B cell (primary cell): ENCODE measurements around the gene RALGAPA2. TPM values are rescaled to one million over a fixed set of nuclear protein-coding genes. Genes with fewer than 3 reads are reported as not detected.

Experiments used
- ATAC-seq: fragments of 200-7000 bp; cut with Tn5 transposase; one replicate; pipeline ENCODE4 v1.10.0; 2021; ENCODE audit warnings: low read depth, mild to moderate bottlenecking, moderate number of reproducible peaks, moderate library complexity
- CTCF ChIA-PET: fragments of 350-600 bp; sonication (Branson Sonifier 250); formaldehyde crosslinking; loops from one replicate; lab custom pipeline; 2021; ENCODE audit warnings: antibody characterized with exemption, inconsistent platforms; lab: Charles Lee
- POLR2A ChIA-PET: fragments of 350-600 bp; sonication (Branson Sonifier 250); formaldehyde crosslinking; loops from one replicate; lab custom pipeline; 2021; ENCODE audit warnings: antibody characterized with exemption; lab: Charles Lee
- DNase-seq: peaks from one replicate; pipeline ENCODE4 v3.0.0; 2013
- H2AFZ ChIP-seq: 2 replicates; pipeline ENCODE4 v1.6.1; 2012; ENCODE audit warnings: mild to moderate bottlenecking, low read depth, low read length; ENCODE audit not compliant: insufficient read depth, poor library complexity, severe bottlenecking
- H3K27ac ChIP-seq, 2 donors: 1 replicate in 1 of 2; 2 replicates in 1 of 2; pipeline ENCODE4 v1.5.1; 2012 to 2013; ENCODE audit warnings: low read length in 2 of 2, mild to moderate bottlenecking in 2 of 2, moderate library complexity in 1 of 2
- H3K27me3 ChIP-seq, 4 experiments: fragments of 200-600 bp in 1 of 4; sonication (generic) in 1 of 4; replicated peaks in 1 of 4; 1 replicate in 2 of 4; 2 replicates in 2 of 4; pipeline versions ENCODE4 v1.6.1 to v1.7.0; 2013 to 2016; ENCODE audit warnings: low read length in 3 of 4, mild to moderate bottlenecking in 2 of 4, mixed read lengths in 1 of 4, moderate library complexity in 1 of 4; ENCODE audit not compliant: insufficient read depth in 4 of 4, control insufficient read depth in 3 of 4; ENCODE audit errors: control extremely low read depth in 1 of 4
- H3K36me3 ChIP-seq, 2 experiments: replicated peaks in 1 of 2; 1 replicate in 1 of 2; 2 replicates in 1 of 2; pipeline versions ENCODE4 v1.6.1 to v1.7.1; 2013; ENCODE audit warnings: low read length in 1 of 2; ENCODE audit not compliant: insufficient read depth in 2 of 2, control insufficient read depth in 1 of 2; ENCODE audit errors: control extremely low read depth in 1 of 2, extremely low read depth in 1 of 2
- H3K4me1 ChIP-seq, 2 donors: fragments of 200-600 bp in 1 of 2; sonication (generic) in 1 of 2; 1 replicate in 1 of 2; 2 replicates in 1 of 2; pipeline versions ENCODE4 v1.5.1 to v1.6.1; 2013 to 2017; ENCODE audit warnings: low read length in 2 of 2; ENCODE audit not compliant: control insufficient read depth in 2 of 2, insufficient read depth in 2 of 2
- H3K4me2 ChIP-seq: replicated peaks from 2 replicates; pipeline ENCODE3; 2012; ENCODE audit warnings: mild to moderate bottlenecking, low read depth, low read length; ENCODE audit not compliant: poor library complexity, severe bottlenecking
- H3K4me3 ChIP-seq, 5 experiments: fragments of 200-600 bp in 1 of 5; sonication (generic) in 1 of 5; 1 replicate in 3 of 5; 2 replicates in 2 of 5; pipeline versions ENCODE4 v1.5.1 to v1.7.0; 2011 to 2016; ENCODE audit warnings: low read length in 4 of 5, mild to moderate bottlenecking in 4 of 5, low read depth in 2 of 5, control low read depth in 1 of 5, moderate library complexity in 1 of 5; ENCODE audit not compliant: insufficient read depth in 1 of 5; ENCODE audit errors: control extremely low read depth in 1 of 5, extremely low read depth in 1 of 5
- H3K79me2 ChIP-seq: fragments of 200-600 bp; sonication (generic); one replicate; pipeline ENCODE4 v1.6.0; 2016; ENCODE audit warnings: low read length; ENCODE audit not compliant: control insufficient read depth, insufficient read depth
- H3K9ac ChIP-seq: fragments of 200-600 bp; sonication (generic); 2 replicates; pipeline ENCODE4 v1.6.1; 2017; ENCODE audit warnings: mild to moderate bottlenecking, low read length, moderate library complexity
- H3K9me3 ChIP-seq, 3 donors: one replicate each; pipeline versions ENCODE4 v1.6.1 to v1.7.1; 2013; ENCODE audit warnings: low read length in 2 of 3; ENCODE audit not compliant: control insufficient read depth in 2 of 3, insufficient read depth in 1 of 3; ENCODE audit errors: control extremely low read depth in 1 of 3
- H4K20me1 ChIP-seq: 2 replicates; pipeline ENCODE4 v1.6.0; 2012; ENCODE audit warnings: mild to moderate bottlenecking, low read length; ENCODE audit not compliant: insufficient read depth, control insufficient read depth, poor library complexity, severe bottlenecking
- H3K27ac Mint-ChIP-seq: one replicate; pipeline ENCODE4 v1.8.0; 2021; ENCODE audit warnings: mixed read lengths
- H3K27me3 Mint-ChIP-seq: one replicate; pipeline ENCODE4 v1.8.0; 2021; ENCODE audit warnings: mixed read lengths
- H3K4me1 Mint-ChIP-seq: one replicate; pipeline ENCODE4 v1.8.0; 2021; ENCODE audit warnings: mixed read lengths
- H3K4me3 Mint-ChIP-seq: one replicate; pipeline ENCODE4 v1.8.0; 2021; ENCODE audit warnings: mixed read lengths
- H3K9me3 Mint-ChIP-seq: one replicate; pipeline ENCODE4 v1.8.0; 2022; ENCODE audit warnings: mixed read lengths; ENCODE audit not compliant: insufficient read depth
- CTCF ChIP-seq: fragments of 200-600 bp; IDR thresholded peaks from one replicate; pipeline ENCODE4 v1.8.0; 2022; ENCODE audit warnings: antibody characterized with exemption, mild to moderate bottlenecking
- EZH2 ChIP-seq: IDR thresholded peaks from 2 replicates; pipeline ENCODE4 v1.6.1; 2012; ENCODE audit warnings: borderline replicate concordance, low read depth, mild to moderate bottlenecking, moderate library complexity, low read length; ENCODE audit not compliant: insufficient read depth, poor library complexity, severe bottlenecking
- WGBS: methylation state at CpG from one replicate; pipeline ENCODE4 v1.1.5; 2013; ENCODE audit warnings: missing lambda C conversion rate; ENCODE audit not compliant: insufficient coverage; 5-methylcytosine and 5-hydroxymethylcytosine counted together
- intact Hi-C: fragments of 100-400 bp; cut with micrococcal nuclease; formaldehyde crosslinking; loops from one replicate; pipeline ENCODE4 v1.10.0; 2022
- polyA plus RNA-seq: library from polyadenylated mRNA; depleted of rRNA; stranded (reverse); fragments of >200 nt; gene quantifications from 2 replicates; pipeline ENCODE4 v1.2.3, GENCODE V29; 2012
- total RNA-seq, 2 donors: library from RNA; stranded (reverse); fragments of 120-200 nt in 1 of 2; gene quantifications; 1 replicate in 1 of 2; 2 replicates in 1 of 2; pipeline versions ENCODE4 v1.2.3 to v1.2.4, GENCODE V29; 2013 to 2022

Gene RALGAPA2
- total and polyA plus RNA-seq, 2 donors (not counting 1 experiment from before 2014, with no cell fraction given): 6.4 to 33.1 TPM

- Histone ChIP-seq H3K4me3 (no peak overlapping the region), H3K4me2 (no peak overlapping the region), H3K27ac (no peak overlapping the region), H3K9me3 (no peaks in the 10 kb centered on the region), H2AFZ (no peak overlapping the region), H3K27me3 (no peaks in the 10 kb centered on the region), H3K79me2 (no peaks in the 10 kb centered on the region), H3K9ac (no peak overlapping the region), H4K20me1 (no peaks in the 10 kb centered on the region), H3K4me1 (no peaks in the 10 kb centered on the region), H3K36me3 (peaks cover 3 to 4% of the 10 kb centered on the region in 2 experiments)
- DNase-seq (no peak), ATAC-seq (no peak)
- no peak for TF ChIP-seq EZH2
- TF ChIP-seq CTCF: no peak
- intact Hi-C loops: no loop called here
- ChIA-PET CTCF (no interaction called here), POLR2A (no interaction called here)
- Mint-ChIP-seq H3K27me3 (no peaks in the 10 kb centered on the region), H3K4me1 (peaks cover 5% of the 10 kb centered on the region), H3K27ac (no peak overlapping the region), H3K4me3 (no peak overlapping the region), H3K9me3 (no peaks in the 10 kb centered on the region)
- no CpG with 5 or more reads among the region's 1 CpG for WGBS
These were observed 297.1 kb downstream of the RALGAPA2 start for GRCh38 chr20:20415321-20415720.

- ATAC-seq: no peak
- no peak for TF ChIP-seq EZH2
- TF ChIP-seq CTCF: no peak
- DNase-seq: no peak
These were observed 297.7 kb downstream of the RALGAPA2 start for GRCh38 chr20:20414640-20415220.

More at GRCh38 chr20:20414640-20415220, 297.7 kb downstream of the RALGAPA2 start:
- Histone ChIP-seq H3K4me1 (no peaks in the 10 kb centered on the region), H4K20me1 (no peaks in the 10 kb centered on the region), H2AFZ (no peak overlapping the region), H3K9me3 (no peaks in the 10 kb centered on the region), H3K27ac (no peak overlapping the region), H3K9ac (no peak overlapping the region), H3K4me2 (no peak overlapping the region), H3K4me3 (no peak overlapping the region), H3K36me3 (peaks cover 3 to 4% of the 10 kb centered on the region in 2 experiments), H3K79me2 (no peaks in the 10 kb centered on the region), H3K27me3 (no peaks in the 10 kb centered on the region)
- Mint-ChIP-seq H3K27me3 (no peaks in the 10 kb centered on the region), H3K4me3 (no peak overlapping the region), H3K27ac (no peak overlapping the region), H3K4me1 (peaks cover 5% of the 10 kb centered on the region), H3K9me3 (no peaks in the 10 kb centered on the region)
- intact Hi-C loops: no loop called here
- POLR2A ChIA-PET: no interaction called here
- 97% methylated on average over 4 of the region's 5 CpGs for WGBS
- CTCF ChIA-PET: no interaction called here
